ENCODE data around the gene BTBD6.

DNA sequence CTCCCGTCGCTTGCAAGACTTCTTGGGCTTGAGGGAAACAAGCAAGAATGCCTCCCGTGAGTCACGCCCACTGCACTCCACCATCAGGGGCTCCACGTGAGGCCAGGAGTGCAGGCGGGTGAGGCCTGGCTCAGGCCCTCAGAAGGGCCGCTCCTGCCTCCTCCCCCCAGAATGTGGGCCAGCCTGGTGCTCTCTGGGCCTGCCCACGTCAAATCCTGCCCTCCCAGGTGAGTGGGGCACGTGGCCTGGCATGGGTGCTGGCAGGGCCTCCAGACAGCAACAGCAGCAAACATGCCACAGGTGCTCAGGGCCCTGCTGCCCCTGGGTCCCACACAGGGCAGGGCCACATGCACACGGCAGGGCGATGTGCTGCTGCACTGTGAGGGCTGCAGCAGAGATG lies 30.6 kb upstream of the BTBD6 start:
- TF ChIP-seq, protein P1, sequence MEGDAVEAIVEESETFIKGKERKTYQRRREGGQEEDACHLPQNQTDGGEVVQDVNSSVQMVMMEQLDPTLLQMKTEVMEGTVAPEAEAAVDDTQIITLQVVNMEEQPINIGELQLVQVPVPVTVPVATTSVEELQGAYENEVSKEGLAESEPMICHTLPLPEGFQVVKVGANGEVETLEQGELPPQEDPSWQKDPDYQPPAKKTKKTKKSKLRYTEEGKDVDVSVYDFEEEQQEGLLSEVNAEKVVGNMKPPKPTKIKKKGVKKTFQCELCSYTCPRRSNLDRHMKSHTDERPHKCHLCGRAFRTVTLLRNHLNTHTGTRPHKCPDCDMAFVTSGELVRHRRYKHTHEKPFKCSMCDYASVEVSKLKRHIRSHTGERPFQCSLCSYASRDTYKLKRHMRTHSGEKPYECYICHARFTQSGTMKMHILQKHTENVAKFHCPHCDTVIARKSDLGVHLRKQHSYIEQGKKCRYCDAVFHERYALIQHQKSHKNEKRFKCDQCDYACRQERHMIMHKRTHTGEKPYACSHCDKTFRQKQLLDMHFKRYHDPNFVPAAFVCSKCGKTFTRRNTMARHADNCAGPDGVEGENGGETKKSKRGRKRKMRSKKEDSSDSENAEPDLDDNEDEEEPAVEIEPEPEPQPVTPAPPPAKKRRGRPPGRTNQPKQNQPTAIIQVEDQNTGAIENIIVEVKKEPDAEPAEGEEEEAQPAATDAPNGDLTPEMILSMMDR (IDR thresholded peaks at IDR 0.05 in 8 of 11, conservative IDR thresholded peaks at IDR 0.05 in 3 of 11): no peak
- TF ChIP-seq POLR2AphosphoS5 (IDR thresholded peaks at IDR 0.05): no peak
- no peak for TF ChIP-seq POLR2A (IDR thresholded peaks at IDR 0.05)
